Trophoblast cell (in vitro differentiated cells and primary cell): ENCODE measurements around the gene PXDN.

Experiments
- DNase-seq, 2 donors: peaks; one replicate each; pipeline ENCODE4 v3.0.0-alpha.2; 2016
- H2AFZ ChIP-seq: 2 replicates; pipeline ENCODE4 v1.6.1; 2013; ENCODE audit warnings: low read length, moderate library complexity, mild to moderate bottlenecking; ENCODE audit not compliant: insufficient read depth, poor library complexity
- H2AK5ac ChIP-seq: 2 replicates; pipeline ENCODE4 v1.6.1; 2013; ENCODE audit warnings: mild to moderate bottlenecking, low read length
- H2BK120ac ChIP-seq: 2 replicates; pipeline ENCODE4 v1.6.1; 2013; ENCODE audit warnings: low read length, mild to moderate bottlenecking, moderate library complexity; ENCODE audit not compliant: insufficient read depth, poor library complexity
- H2BK12ac ChIP-seq: 2 replicates; pipeline ENCODE4 v1.6.1; 2013; ENCODE audit warnings: mild to moderate bottlenecking, low read length, moderate library complexity
- H2BK5ac ChIP-seq: 2 replicates; pipeline ENCODE4 v1.6.1; 2013; ENCODE audit warnings: low read length, low read depth, moderate library complexity, mild to moderate bottlenecking; ENCODE audit not compliant: poor library complexity
- H3K14ac ChIP-seq: 2 replicates; pipeline ENCODE4 v1.6.1; 2013; ENCODE audit warnings: mild to moderate bottlenecking, low read length
- H3K18ac ChIP-seq: 2 replicates; pipeline ENCODE4 v1.6.1; 2013; ENCODE audit warnings: mild to moderate bottlenecking, low read length
- H3K23ac ChIP-seq: 2 replicates; pipeline ENCODE4 v1.6.1; 2013; ENCODE audit warnings: low read length
- H3K27ac ChIP-seq: 2 replicates; pipeline ENCODE4 v1.5.1; 2013; ENCODE audit warnings: low read depth, mild to moderate bottlenecking, inconsistent platforms, low read length, moderate library complexity
- H3K27me3 ChIP-seq: 2 replicates; pipeline ENCODE4 v1.6.1; 2013; ENCODE audit warnings: inconsistent platforms, mild to moderate bottlenecking, low read length, moderate library complexity; ENCODE audit not compliant: insufficient read depth
- H3K36me3 ChIP-seq, 2 experiments: 1 replicate in 1 of 2; 2 replicates in 1 of 2; pipeline ENCODE4 v1.6.1; 2013; ENCODE audit warnings: low read length in 2 of 2, mild to moderate bottlenecking in 2 of 2, moderate library complexity in 1 of 2; ENCODE audit not compliant: insufficient read depth in 2 of 2, control insufficient read depth in 1 of 2
- H3K4ac ChIP-seq: 2 replicates; pipeline ENCODE4 v1.6.1; 2013; ENCODE audit warnings: low read depth, mild to moderate bottlenecking, low read length, moderate library complexity
- H3K4me1 ChIP-seq, 2 experiments: 1 replicate in 1 of 2; 2 replicates in 1 of 2; pipeline ENCODE4 v1.6.1; 2013; ENCODE audit warnings: low read length in 2 of 2, mild to moderate bottlenecking in 2 of 2, moderate library complexity in 1 of 2; ENCODE audit not compliant: insufficient read depth in 2 of 2, control insufficient read depth in 1 of 2
- H3K4me2 ChIP-seq: 2 replicates; pipeline ENCODE4 v1.6.1; 2013; ENCODE audit warnings: inconsistent platforms, mild to moderate bottlenecking, low read length, moderate library complexity
- H3K4me3 ChIP-seq: 2 replicates; pipeline ENCODE4 v1.5.1; 2013; ENCODE audit warnings: mild to moderate bottlenecking, low read depth, low read length, inconsistent platforms
- H3K79me1 ChIP-seq: one replicate; pipeline ENCODE4 v1.6.1; 2013; ENCODE audit warnings: low read length
- H3K79me2 ChIP-seq: 2 replicates; pipeline ENCODE4 v1.6.1; 2013; ENCODE audit warnings: low read length, mild to moderate bottlenecking; ENCODE audit not compliant: control insufficient read depth, insufficient read depth, poor library complexity
- H3K9ac ChIP-seq: 2 replicates; pipeline ENCODE4 v1.6.1; 2013; ENCODE audit warnings: mild to moderate bottlenecking, low read length
- H3K9me3 ChIP-seq: 2 replicates; pipeline ENCODE4 v1.6.1; 2013; ENCODE audit warnings: low read depth, mild to moderate bottlenecking, control low read depth, inconsistent platforms, low read length; ENCODE audit not compliant: insufficient read depth
- H4K12ac ChIP-seq: 2 replicates; pipeline ENCODE4 v1.6.1; 2013; ENCODE audit warnings: low read depth, mild to moderate bottlenecking, low read length, moderate library complexity
- H4K8ac ChIP-seq: 2 replicates; pipeline ENCODE4 v1.6.1; 2013; ENCODE audit warnings: low read depth, mild to moderate bottlenecking, low read length, moderate library complexity
- H4K91ac ChIP-seq: one replicate; pipeline ENCODE4 v1.6.1; 2013; ENCODE audit warnings: low read depth, mild to moderate bottlenecking, low read length, moderate library complexity
- WGBS: extraction: QIAGEN DNeasy Blood & Tissue Kit; methylation state at CpG from one replicate; pipeline ENCODE4 v1.1.7; 2013; ENCODE audit warnings: missing lambda C conversion rate; ENCODE audit not compliant: insufficient read length, insufficient coverage; ENCODE audit errors: extremely low coverage; 5-methylcytosine and 5-hydroxymethylcytosine counted together

PXDN gene

DNA sequence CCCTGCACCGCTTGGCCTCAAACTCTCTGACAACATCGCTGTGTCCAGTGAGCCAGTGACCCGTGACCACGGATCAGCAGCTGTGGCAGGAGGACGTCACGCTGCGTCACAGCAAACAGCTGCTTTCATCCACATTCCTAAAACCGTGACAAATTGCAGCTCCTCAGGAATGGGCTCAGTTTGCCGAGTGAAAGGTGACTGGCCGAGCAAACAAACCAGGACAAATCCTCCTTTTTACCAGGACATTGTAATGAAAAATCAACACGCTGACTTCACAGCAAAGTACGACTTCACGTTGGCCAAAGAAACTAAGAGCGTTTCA, 57.6 kb downstream of the PXDN start:
- H2BK120ac ChIP-seq = no peak overlapping the region
- no peaks in the 10 kb centered on the region for H3K9me3 ChIP-seq
- H3K4me1 ChIP-seq = peaks cover 24 to 27% of the 10 kb centered on the region in 2 experiments
- no peak overlapping the region for H4K8ac ChIP-seq
- H2BK5ac ChIP-seq = no peak overlapping the region
- peaks cover 8% of the 10 kb centered on the region for H3K79me1 ChIP-seq
- peak overlapping the region; percentile 17 for H4K91ac ChIP-seq
- H3K4ac ChIP-seq = no peak overlapping the region
- H3K79me2 ChIP-seq = peaks cover 1% of the 10 kb centered on the region
- no peaks in the 10 kb centered on the region for H3K27me3 ChIP-seq
- peak overlapping the region; percentile 1 for H2AK5ac ChIP-seq
- no peak overlapping the region for H4K12ac ChIP-seq
- H3K14ac ChIP-seq = no peak overlapping the region
- no peak overlapping the region for H3K4me3 ChIP-seq
- H3K4me2 ChIP-seq = peak overlapping the region; percentile 9
- H3K9ac ChIP-seq = no peak overlapping the region
- no CpG with 5 or more reads among the region's 14 CpGs for WGBS
- no peak overlapping the region for H2AFZ ChIP-seq
- H2BK12ac ChIP-seq = peak overlapping the region; percentile 3
- peaks cover 25 to 30% of the 10 kb centered on the region in 2 experiments for H3K36me3 ChIP-seq
- DNase-seq = peak; percentile 93 to 94
- peak overlapping the region; percentile 1 for H3K18ac ChIP-seq
- H3K27ac ChIP-seq = peak overlapping the region; percentile 46
- H3K23ac ChIP-seq = peak overlapping the region; percentile 41

DNA sequence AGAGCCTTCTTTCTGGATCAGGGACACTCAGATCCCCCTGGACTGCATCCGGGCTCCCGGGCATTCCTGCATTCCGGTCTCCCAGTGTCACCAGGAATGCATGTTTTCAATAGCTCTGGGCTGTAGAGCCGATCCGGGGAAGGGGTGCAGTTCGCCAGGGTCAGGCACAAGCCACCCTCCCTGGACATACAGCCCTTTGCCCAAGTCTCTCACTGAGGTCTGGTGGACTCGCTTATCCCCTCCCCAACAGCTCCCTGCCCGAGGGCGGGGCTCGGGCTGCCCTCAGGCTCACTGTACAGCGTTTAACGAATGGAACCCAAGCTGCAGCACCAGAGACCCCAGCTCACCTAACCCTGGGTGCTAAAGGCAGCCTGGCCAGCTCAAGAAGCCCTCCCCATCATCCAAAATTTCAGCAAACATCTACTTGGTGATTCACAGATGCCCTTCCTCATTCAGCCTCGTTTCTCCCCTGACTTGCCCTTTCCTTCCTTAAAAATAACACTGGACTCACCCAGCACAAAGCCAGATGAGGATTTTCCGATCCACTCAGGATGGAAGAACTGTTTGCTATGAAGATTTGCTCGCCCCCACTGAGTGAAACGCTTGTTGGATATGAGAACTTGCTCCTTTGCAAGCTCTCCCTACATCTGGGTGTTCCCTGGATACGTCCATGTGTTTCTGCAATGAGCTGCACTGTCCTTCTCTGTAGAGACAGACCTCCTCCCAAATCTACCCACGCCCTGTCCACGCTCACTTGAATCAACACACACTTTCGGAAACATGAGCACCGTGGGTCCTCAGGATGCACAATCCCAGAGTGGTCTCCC, 58.1 kb downstream of the PXDN start:
- H4K12ac ChIP-seq = no peak overlapping the region

DNA sequence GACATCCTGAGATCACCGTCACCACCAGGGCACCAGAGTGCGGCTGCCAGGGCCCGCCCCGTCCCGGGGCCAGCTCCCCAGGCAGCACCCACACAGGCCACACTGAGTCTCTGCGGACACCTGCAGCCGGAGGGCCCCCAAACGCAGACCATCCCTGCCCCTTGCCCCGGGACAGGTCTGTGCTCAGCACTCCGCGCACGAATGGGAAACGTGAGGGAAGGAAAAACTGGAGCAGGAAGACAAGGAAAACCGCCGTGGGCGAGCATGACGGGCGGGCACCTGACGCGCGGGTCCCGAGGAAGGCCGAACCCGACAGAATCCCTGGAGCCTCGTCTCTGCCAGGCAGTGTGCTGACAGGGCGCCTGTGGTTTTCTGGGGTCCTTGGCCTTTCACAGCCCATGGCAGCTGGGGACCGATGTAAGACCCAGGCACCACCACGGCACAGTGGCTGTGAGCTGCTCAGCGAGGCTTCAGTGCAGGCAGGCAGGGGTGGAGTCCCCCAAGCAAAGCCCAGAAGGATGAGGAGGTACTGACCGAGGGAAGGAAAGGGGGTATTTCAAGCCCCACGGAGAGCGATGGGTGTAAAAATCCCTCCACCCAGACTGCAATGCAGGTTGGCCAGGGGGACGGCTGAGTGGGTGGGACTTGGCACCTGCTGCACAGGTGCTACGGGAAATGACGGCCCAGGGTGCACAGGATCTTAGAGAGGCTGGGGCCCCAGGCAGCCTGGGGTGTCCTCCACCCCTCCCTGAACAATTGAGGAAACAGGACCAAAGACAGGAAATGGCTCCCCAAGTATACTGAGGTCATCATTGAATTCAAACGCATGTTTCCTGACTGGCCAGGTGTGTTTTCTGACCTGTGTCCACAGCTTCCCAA, 59.0 kb downstream of the PXDN start:
- Histone ChIP-seq H4K91ac (peak overlapping the region; percentile 23), H3K27ac (peak overlapping the region; percentile 8), H3K9ac (no peak overlapping the region), H3K14ac (no peak overlapping the region), H2BK5ac (no peak overlapping the region), H3K18ac (no peak overlapping the region), H3K4me2 (peak overlapping the region; percentile 31), H3K4ac (no peak overlapping the region), H3K4me1 (peaks cover 24 to 27% of the 10 kb centered on the region in 2 experiments), H3K27me3 (no peaks in the 10 kb centered on the region), H3K23ac (no peak overlapping the region), H3K36me3 (peaks cover 35 to 41% of the 10 kb centered on the region in 2 experiments), H4K12ac (no peak overlapping the region), H2BK12ac (peak overlapping the region; percentile 13), H4K8ac (no peak overlapping the region), H3K79me1 (peaks cover 8% of the 10 kb centered on the region), H2BK120ac (peak overlapping the region; percentile 2), H3K9me3 (no peaks in the 10 kb centered on the region), H2AFZ (no peak overlapping the region), H3K79me2 (peaks cover 1% of the 10 kb centered on the region), H2AK5ac (peak overlapping the region; percentile 16), H3K4me3 (no peak overlapping the region)
- WGBS = no CpG with 5 or more reads among the region's 36 CpGs
- no peak for DNase-seq

More for the DNA sequence above, 58.1 kb downstream of the PXDN start:
- H2BK120ac ChIP-seq = peak overlapping the region; percentile 8
- H3K4ac ChIP-seq = no peak overlapping the region
- H3K4me3 ChIP-seq = no peak overlapping the region
- no peaks in the 10 kb centered on the region for H3K9me3 ChIP-seq
- no peak overlapping the region for H4K8ac ChIP-seq
- peaks cover 24 to 27% of the 10 kb centered on the region in 2 experiments for H3K4me1 ChIP-seq
- H3K14ac ChIP-seq = peak overlapping the region; percentile 11
- H3K27me3 ChIP-seq = no peaks in the 10 kb centered on the region
- no peak overlapping the region for H2AFZ ChIP-seq
- H3K36me3 ChIP-seq = peaks cover 28 to 33% of the 10 kb centered on the region in 2 experiments
- peak overlapping the region; percentile 46 for H3K27ac ChIP-seq
- peak overlapping the region; percentile 1 for H2AK5ac ChIP-seq
- peaks cover 8% of the 10 kb centered on the region for H3K79me1 ChIP-seq
- H3K18ac ChIP-seq = peak overlapping the region; percentile 1
- H4K91ac ChIP-seq = peak overlapping the region; percentile 17
- H3K79me2 ChIP-seq = peaks cover 1% of the 10 kb centered on the region
- peak overlapping the region; percentile 15 for H2BK5ac ChIP-seq
- peak; percentile 91 for DNase-seq
- H3K9ac ChIP-seq = no peak overlapping the region
- WGBS = no CpG with 5 or more reads among the region's 21 CpGs
- peak overlapping the region; percentile 41 for H3K23ac ChIP-seq
- H2BK12ac ChIP-seq = peak overlapping the region; percentile 3
- H3K4me2 ChIP-seq = peak overlapping the region; percentile 31

DNA sequence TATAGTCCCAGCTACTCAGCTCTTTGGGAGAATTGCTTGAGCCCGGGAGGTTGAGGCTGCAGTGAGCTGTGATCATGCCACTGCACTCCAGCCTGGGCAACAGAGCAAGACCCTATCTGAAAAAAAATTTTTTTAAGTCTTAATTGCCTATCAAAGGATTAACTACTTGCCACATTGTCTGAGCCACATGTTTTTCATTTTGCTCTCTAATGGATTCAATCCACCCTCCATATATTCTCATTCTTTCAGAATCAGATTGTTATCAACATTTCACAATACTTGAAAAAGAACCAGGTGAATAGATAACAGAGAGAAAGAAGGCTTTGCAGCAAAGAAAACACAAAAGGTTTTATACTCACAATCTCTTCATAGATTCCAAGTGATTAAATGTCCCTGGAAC, 61.0 kb downstream of the PXDN start:
- Histone ChIP-seq H3K27me3 (no peaks in the 10 kb centered on the region), H4K91ac (no peak overlapping the region), H2AK5ac (no peak overlapping the region), H4K12ac (no peak overlapping the region), H3K79me1 (peaks cover 8% of the 10 kb centered on the region), H3K9ac (no peak overlapping the region), H2BK5ac (no peak overlapping the region), H3K27ac (no peak overlapping the region), H3K4me1 (peaks cover 21 to 24% of the 10 kb centered on the region in 2 experiments), H3K9me3 (peaks cover 7% of the 10 kb centered on the region), H3K79me2 (no peaks in the 10 kb centered on the region), H3K18ac (no peak overlapping the region), H3K4ac (no peak overlapping the region), H3K4me2 (no peak overlapping the region), H3K36me3 (peaks cover 46 to 53% of the 10 kb centered on the region in 2 experiments), H2BK12ac (no peak overlapping the region), H3K4me3 (no peak overlapping the region), H4K8ac (no peak overlapping the region), H2AFZ (no peak overlapping the region), H3K14ac (no peak overlapping the region), H2BK120ac (no peak overlapping the region), H3K23ac (no peak overlapping the region)
- no peak for DNase-seq
- WGBS = no CpG with 5 or more reads among the region's 1 CpG
